Measurements from ENCODE around the gene RABEPK.
"Not testable (repeated sequence)": the region's sequence is repeated elsewhere in the genome, so short reads cannot be mapped to it uniquely, and the experiment has no call there.

The RABEPK gene

DNA sequence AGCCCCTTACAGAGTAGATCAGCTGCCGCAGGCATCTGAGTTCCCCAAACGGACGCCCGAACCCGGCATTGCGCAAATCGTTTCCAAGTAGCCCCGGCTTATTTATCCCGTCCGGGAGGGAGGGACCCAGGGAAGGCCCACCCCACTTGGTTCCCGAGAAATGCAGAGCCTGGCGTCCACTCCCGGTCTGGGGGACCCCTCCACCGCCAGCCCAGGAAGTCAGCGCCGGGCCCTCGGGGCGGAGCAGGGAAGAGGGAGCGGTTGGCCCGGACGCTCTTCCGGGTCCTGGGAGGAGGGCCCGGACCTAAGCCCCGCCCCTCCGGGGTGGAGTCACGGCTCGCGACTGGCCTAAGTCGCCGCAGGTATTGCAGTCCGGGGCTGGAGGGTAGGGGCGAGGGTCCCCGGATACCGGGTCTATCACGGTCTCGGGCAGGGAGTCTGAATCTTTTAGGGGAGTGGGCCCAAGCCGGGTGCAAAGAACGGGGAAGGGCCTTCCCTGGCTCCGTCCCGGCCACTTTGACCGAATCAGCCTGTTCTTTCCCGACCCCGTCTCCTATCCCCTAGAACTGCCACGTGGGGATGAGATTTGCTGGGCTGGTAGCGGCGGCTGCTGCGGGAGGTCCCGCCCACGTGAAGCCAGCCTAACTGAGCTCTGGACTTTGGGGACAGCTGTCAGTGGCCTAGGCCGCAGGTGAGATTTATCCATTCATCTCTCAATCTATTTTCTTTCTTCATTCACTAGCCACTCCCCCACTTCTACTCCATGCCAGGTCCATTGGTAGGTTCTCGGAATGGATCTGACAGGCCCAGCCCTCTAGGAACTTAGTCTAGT, at the start of gene RABEPK:
Gene RABEPK, plus strand, starts transcription at position 327 of the 832 bp plus-strand sequence. CDS start 2,472 bp downstream, outside the sequence.
- DNase-seq, result peak; percentile 91

DNA sequence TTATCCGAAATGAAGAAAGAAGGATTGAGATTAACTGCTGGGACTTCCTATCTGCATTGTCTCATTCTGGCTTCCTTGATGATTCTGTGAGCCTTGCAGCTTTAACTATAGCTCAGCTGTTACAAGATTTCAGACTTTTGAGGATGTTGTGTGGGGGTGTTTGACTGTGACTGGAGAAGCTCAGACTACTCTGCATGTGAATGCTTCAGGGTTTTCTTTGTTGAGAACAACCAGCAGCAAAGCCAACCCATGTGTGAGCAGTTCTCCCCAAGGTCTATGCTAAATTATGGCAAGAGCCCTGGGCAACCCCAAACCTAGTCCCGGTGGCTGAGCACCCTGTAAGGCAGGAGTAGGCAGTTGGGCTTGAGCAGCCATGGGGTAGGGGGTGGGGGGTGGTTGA, 48.6 kb upstream of the RABEPK start:
- DNase-seq, result no peak

GRCh38 chr9:125153712-125154367, 46.5 kb upstream of the RABEPK start:
- no peak for DNase-seq

DNA sequence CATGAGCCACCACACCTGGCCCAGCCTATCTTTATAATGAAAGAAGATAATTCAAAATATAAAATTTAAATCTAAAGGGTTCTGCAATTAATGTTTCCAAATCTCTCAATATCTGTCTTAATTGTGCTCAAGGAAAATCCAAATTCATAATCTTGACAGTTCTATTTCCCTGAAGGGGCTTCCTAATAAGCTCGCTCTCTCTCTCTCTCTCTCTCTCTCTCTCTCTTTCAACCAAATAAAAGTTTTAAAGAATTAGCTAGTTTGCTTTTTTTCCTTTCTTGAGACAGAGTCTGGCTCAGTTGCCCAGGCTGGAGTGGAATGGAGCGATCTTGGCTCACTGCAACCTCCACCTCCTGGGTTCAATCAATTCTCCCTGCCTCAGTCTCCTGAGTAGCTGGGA, 43.8 kb upstream of the RABEPK start:
- no peak for DNase-seq

- DNase-seq, result no peak
Measured at GRCh38 chr9:125160750-125161149, 39.6 kb upstream of the RABEPK start.

DNA sequence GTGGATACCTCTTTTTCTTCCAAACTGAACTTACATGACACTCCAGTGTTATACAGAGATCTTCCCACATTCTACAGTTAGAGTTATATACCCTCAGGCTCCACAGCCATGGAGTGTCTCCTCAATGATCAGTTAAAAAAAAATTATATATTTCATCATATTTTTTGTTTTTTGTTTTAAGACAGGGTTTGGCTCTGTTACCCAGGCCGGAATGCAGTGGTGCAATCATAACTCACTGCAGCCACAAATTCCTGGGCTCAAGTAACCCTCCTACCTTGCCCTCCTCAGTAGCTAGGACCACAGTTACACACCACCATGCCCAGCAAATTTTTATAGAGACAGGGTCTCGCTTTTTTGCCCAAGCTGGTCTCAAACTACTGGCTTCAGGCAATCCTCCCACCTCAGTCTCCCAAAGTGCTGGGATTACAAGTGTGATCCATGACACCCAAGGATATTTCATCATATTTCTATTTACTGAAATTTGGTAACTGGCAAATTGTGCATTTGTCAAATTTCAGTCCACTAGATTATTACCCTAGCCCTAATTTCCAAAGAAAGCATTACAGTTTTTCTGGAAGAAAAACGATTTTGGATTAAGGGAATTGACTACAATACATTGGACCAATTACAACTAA, 38.9 kb upstream of the RABEPK start:
- DNase-seq, result no peak

GRCh38 chr9:125162891-125163290, 37.5 kb upstream of the RABEPK start:
- not testable (repeated sequence) for DNase-seq

DNA sequence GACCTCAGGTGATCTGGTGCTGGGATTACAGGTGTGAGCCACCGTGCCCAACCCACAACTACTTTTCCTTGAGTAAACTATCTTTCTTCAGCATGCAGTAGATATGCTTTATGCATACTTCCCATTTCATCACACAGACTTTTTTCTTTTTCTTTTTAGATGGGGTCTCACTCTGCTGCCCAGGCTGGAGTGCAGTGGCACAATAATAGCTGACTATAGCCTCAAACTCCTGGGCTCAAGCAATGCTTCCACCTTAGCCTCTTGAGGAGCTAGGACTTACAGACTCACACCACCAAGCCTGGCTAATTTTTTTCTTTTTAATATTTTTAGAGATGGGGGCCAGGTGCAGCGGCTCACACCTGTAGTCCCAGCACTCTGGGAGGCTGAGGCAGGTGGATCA, 33.6 kb upstream of the RABEPK start:
- no peak for DNase-seq

GRCh38 chr9:125169895-125170294, 30.4 kb upstream of the RABEPK start:
- DNase-seq, result no peak

- DNase-seq, result no peak
Measured at GRCh38 chr9:125172031-125172755, 28.1 kb upstream of the RABEPK start.

GRCh38 chr9:125176636-125177035, 23.7 kb upstream of the RABEPK start:
- DNase-seq, result no peak

DNA sequence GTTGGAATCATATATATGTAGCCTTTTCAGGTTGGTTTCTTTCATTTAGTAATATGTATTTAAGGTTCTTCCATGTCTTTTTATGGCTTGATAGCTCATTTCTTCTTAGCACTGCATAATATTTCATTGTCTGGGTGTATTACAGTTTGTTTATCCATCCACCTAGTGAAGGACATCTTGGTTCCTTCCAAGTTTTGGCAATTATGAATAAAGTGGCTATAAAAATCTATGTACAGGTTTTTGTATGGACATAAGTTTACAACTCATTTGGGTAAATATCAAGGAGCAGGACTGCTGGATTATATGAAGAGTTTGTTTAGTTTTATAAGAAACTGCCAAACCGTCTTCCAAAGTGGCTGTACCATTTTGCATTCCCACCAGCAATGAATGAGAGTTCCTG, 22.5 kb upstream of the RABEPK start:
- no peak for DNase-seq

DNA sequence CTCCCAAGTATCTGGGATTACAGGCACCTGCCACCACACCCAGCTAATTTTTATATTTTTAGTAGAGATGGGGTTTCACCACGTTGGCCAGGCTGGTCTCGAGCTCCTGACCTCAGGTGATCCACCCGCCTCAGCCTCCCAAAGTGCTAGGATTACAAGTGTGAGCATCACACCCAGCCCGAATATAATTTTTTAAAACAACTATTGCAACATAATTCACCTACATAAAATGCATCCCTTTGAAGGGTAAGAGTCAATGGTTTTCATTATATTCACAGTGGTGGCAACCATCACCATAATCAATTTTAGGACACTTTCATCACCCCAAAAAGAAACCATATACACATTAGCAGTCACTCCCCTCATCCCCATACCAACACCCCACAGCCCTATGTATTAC, 20.6 kb upstream of the RABEPK start:
- not testable (repeated sequence) for DNase-seq

- no peak for DNase-seq
Measured at GRCh38 chr9:125180876-125181275, 19.5 kb upstream of the RABEPK start.

DNA sequence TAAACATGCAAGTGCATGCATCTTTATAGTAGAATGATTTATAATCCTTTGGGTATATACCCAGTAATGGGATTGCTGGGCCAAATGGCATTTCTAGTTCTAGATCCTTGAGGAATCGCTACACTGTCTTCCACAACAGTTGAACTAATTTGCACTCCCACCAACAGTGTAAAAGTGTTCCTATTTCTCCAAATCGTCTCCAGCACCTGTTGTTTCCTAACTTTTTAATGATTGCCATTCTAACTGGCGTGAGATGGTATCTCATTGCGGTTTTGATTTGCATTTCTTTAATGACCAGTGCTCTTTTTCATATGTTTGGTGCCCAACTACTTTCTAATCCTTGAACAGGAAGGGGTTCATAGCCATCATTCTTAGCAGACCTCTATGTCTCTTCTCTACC, 18.6 kb upstream of the RABEPK start:
- not testable (repeated sequence) for DNase-seq

DNA sequence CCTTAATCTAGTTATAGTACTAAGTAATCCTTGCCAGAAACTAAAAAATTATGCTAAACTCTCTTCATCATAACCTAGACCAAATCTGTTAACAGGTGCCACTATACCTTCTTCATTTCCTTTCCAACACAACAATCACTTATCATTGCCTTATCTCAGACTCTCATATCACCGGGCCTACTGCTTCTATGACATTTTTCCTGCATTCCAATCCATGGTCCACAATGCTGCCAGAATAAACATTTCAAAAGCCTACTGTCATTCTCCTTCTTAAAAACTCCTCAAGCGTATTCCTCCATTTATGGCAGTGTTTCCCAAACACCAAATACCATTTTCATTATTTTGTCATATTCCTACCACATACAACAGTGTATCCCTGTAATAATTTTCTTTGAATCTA, 17.3 kb upstream of the RABEPK start:
- no peak for DNase-seq

GRCh38 chr9:125183561-125183960, 16.8 kb upstream of the RABEPK start:
- DNase-seq, result no peak

DNA sequence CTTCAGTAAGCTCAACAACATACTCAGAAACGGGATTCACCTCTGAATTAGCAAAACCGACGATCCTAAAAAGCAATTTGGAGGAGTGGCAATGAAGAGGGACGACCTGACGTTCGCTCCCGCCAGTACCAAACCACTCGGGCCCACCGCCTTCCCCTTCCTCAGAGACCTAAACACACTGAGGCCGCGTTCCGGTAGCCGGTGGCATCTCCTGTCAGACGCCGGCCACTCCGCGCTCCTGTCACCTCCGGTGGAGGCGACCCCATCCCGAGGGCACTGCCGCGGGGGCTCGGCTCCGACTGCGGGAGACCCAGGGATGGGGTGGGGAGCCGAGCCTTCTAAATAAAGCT, 11.4 kb upstream of the RABEPK start:
- DNase-seq, result no peak

GRCh38 chr9:125189361-125190289, 10.7 kb upstream of the RABEPK start, which contains the start of gene PPP6C:
Gene PPP6C, minus strand, starts transcription at chr9:125189803. Its CDS starts 85 bp downstream, at chr9:125189718.
- peak; percentile 97 for DNase-seq

GRCh38 chr9:125190361-125190801, 10.0 kb upstream of the RABEPK start:
- DNase-seq, result no peak

- DNase-seq, result not testable (repeated sequence)
Measured at GRCh38 chr9:125194466-125194865, 5.9 kb upstream of the RABEPK start.

GRCh38 chr9:125195591-125195990, 4.8 kb upstream of the RABEPK start:
- not testable (repeated sequence) for DNase-seq
